Fibroblast of pulmonary artery (primary cell): ENCODE results near the gene YPEL2.

Experiments used
- DNase-seq: peaks from one replicate; pipeline ENCODE4 v3.0.0-alpha.2; 2010; ENCODE audit warnings: low read depth
- H3K4me3 ChIP-seq: replicated peaks from 2 replicates; pipeline ENCODE4 v1.5.1; 2011; ENCODE audit warnings: low read depth, mild to moderate bottlenecking, control low read depth, low read length, moderate library complexity
- TF ChIP-seq, protein P1 (sequence below): IDR thresholded peaks from 2 replicates; pipeline ENCODE4 v1.5.1; 2011; ENCODE audit warnings: mild to moderate bottlenecking, control low read depth, low read length, inconsistent platforms; ENCODE audit errors: missing control alignments

The YPEL2 gene

GRCh38 chr17:59425085-59425931 is 93.9 kb downstream of the YPEL2 start:
- DNase-seq = peak; percentile 72
- no peak overlapping the region for H3K4me3 ChIP-seq
- TF ChIP-seq, protein P1, sequence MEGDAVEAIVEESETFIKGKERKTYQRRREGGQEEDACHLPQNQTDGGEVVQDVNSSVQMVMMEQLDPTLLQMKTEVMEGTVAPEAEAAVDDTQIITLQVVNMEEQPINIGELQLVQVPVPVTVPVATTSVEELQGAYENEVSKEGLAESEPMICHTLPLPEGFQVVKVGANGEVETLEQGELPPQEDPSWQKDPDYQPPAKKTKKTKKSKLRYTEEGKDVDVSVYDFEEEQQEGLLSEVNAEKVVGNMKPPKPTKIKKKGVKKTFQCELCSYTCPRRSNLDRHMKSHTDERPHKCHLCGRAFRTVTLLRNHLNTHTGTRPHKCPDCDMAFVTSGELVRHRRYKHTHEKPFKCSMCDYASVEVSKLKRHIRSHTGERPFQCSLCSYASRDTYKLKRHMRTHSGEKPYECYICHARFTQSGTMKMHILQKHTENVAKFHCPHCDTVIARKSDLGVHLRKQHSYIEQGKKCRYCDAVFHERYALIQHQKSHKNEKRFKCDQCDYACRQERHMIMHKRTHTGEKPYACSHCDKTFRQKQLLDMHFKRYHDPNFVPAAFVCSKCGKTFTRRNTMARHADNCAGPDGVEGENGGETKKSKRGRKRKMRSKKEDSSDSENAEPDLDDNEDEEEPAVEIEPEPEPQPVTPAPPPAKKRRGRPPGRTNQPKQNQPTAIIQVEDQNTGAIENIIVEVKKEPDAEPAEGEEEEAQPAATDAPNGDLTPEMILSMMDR = no peak

DNA sequence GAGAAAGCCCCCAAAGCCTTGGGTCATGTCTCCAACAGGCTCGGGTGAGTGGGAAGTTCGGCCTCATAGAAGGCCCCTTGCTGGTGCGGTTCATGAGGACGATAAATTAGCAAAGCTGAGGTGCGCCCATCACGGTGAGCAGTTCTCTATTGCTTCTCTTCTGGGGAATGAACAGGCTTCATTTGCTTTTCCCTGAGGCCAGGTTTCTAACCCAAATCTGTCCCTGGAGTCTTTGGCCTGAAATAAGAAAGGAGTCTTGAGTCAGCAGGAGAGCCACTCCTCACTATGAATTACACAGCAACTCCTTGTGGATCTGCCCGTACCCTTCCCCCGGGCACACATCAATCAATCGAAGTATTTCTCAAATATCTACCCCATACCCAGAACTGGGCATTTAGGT is 94.6 kb downstream of the YPEL2 start:
- H3K4me3 ChIP-seq = no peak overlapping the region
- TF ChIP-seq, protein P1 = no peak
- DNase-seq = no peak

DNA sequence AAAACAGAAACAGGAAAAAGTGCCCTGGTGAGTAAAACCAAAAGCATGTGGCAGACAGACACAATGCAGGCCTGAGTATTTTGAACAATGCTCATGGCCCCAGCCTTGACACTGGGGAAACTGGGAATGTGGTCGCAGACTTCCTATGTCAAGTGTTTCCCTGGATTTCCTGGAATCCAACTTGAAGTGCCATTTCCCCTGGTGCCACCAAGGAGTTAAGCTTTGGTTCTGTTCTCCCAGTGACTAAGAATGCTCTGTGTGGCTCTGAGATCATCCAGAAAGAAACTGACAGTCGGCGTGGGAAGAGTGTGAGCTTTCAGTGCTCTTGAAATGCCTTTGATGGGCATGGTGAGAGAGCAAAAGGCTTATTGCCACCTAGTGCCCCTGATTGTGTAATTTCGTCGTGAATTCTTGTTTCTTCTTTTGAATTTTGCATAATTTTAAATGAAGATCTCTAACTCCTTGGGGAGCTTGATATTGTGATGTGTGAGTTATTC is 96.0 kb downstream of the YPEL2 start:
- H3K4me3 ChIP-seq = no peak overlapping the region
- DNase-seq = peak; percentile 86
- TF ChIP-seq, protein P1 = no peak

DNA sequence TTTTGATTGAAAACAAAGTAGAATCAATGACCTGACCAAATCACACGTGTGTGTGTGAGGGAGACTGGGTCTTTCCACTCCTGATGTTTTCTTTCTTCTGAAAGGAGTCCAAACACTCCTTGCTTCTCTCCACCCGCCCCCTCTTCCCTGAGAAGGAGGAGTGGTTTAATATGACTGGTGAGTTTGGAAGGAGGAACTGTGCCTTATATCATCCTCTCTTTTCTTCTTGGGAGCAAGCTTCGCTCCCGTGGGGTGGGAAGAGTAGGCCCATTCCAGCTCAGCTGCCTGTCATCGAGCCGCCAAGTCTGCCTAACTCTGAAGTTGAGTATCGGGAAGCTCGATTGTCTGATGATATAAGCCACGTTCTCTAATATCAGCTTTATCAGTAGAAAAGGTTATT is 96.5 kb downstream of the YPEL2 start:
- H3K4me3 ChIP-seq = no peak overlapping the region
- DNase-seq = peak; percentile 67
- TF ChIP-seq, protein P1 = no peak

DNA sequence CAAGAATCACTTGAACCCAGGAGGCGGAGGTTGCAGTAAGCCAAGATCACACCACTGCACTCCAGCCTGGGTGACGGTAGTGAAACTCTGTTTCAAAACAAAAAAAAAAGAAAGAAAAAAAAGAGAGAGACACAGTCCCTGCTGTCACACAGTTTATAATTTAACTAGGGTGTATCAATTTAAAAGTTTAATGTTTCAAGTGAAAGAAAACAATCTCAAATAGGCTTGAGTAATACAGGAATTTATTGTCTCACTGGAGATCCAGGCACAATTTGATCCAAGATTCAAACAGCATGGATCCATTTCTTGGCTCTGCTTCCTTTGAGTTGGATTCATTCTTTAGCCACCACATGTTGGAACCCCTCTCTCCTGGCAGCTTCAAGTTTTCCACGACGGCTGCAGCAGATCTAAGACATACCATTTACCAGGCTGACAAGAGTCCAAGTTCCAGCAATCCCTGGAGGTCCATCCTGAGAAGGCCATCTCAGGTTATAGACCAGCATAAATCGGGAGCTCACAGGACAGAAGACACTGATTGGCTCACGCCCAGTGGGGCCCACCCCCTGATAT is 97.5 kb downstream of the YPEL2 start:
- DNase-seq = no peak
- TF ChIP-seq, protein P1 = no peak
- H3K4me3 ChIP-seq = no peak overlapping the region

DNA sequence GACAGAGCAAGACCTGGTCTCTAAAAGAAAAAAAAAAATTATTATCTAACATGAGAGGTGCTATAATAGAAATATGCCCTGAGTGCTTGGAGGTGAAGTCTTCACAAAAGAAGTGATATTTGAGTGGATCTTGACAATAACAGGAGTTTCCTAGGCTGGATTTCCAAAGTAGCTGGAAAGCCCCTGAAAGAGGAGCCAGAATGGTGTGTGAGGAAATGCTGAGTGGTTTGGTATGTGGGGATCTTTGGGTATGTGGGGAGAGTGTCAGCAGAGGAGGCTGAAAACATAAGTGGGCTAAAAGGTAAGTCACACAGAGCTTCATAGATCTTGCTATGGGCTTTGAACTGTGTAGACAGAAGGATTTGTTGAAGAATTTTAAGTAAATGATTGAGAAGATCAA is 100.1 kb downstream of the YPEL2 start:
- DNase-seq = peak; percentile 60
- TF ChIP-seq, protein P1 = no peak
- no peak overlapping the region for H3K4me3 ChIP-seq

DNA sequence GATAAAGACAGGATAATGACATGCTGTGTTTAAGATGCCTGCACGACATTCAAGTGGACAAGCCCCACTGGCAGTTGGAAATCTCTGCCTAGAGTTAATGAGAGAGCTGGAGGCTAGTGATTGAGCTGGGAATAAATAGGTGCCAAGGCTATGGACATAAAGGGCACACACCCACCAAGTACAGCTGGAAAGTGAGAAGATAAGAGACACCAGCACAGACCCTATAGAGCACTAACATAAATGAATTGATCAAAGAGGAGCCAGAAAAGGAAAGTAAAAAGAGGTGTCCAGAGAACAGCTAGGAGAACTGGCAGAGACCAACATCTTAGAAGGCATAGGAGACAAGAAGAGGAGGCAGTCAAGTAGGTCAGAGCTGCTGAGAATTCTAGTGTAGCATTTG is 101.2 kb downstream of the YPEL2 start:
- H3K4me3 ChIP-seq = no peak overlapping the region
- DNase-seq = no peak
- TF ChIP-seq, protein P1 = no peak
